ENCODE results near the gene SAMD10. TPM values are rescaled to one million over a fixed set of nuclear protein-coding genes. Genes with fewer than 3 reads are reported as not detected.

The SAMD10 gene
- total and polyA plus RNA-seq, 2 of the 8 experiments (the other 6 are each of a cell fraction or from before 2014, with no cell fraction given): 3.0 to 5.2 TPM

GRCh38 chr20:63972312-63973159 lies 6.9 kb downstream of the SAMD10 start:
- H3K27ac ChIP-seq (ENCODE audit: low read depth, low read length): no peak overlapping the region
- peaks cover 0 to 9% (median 5%) of the 10 kb centered on the region in 4 experiments; a peak in 4 of 8 replicates for H3K36me3 ChIP-seq (ENCODE audit: control insufficient read depth in 2 of 4, insufficient read depth in 4 of 4, low read length in 3 of 4)
- no peak overlapping the region for H3K56ac ChIP-seq (replicated peaks; ENCODE audit: insufficient read length, low read depth, low read length)
- H2BK12ac ChIP-seq (ENCODE audit: low read depth, low read length): peak overlapping the region; percentile 86; the same call in 1 of the 2 replicates
- no peak for FAIRE-seq
- H3K27me3 ChIP-seq (replicated peaks in 1 of 4; ENCODE audit: control insufficient read depth in 3 of 4, extremely low read depth in 1 of 4, insufficient read depth in 3 of 4, low read length in 3 of 4): peaks cover 0 to 6% (median 2%) of the 10 kb centered on the region in 4 experiments; a peak in 2 of 7 replicates
- H3K4me2 ChIP-seq (ENCODE audit: insufficient read depth in 1 of 2, low read depth in 2 of 2, low read length in 2 of 2): peak overlapping the region in 1 of 2 experiments; percentile 5; a peak in 1 of 4 replicates
- no peak overlapping the region for H2AFZ ChIP-seq (ENCODE audit: low read length)
- H2AK5ac ChIP-seq (ENCODE audit: low read depth, low read length): peak overlapping the region; percentile 92
- no peak overlapping the region for H3K23ac ChIP-seq (ENCODE audit: insufficient read length)
- H3K79me1 ChIP-seq (ENCODE audit: low read depth, low read length): peaks cover 4% of the 10 kb centered on the region
- H2BK15ac ChIP-seq (ENCODE audit: low read length): peak overlapping the region; percentile 55; the same call in 1 of the 2 replicates
- H3K4me1 ChIP-seq (replicated peaks in 1 of 4; ENCODE audit: control insufficient read depth in 3 of 4, insufficient read depth in 4 of 4, low read length in 3 of 4): peaks cover 0 to 13% (median 7%) of the 10 kb centered on the region in 4 experiments; a peak in 6 of 7 replicates
- peak overlapping the region; percentile 44 for H4K91ac ChIP-seq (replicated peaks; ENCODE audit: insufficient read length, low read length)
- 89% methylated on average over 18 of the region's 18 CpGs; no CpG with 5 or more reads in 1 of the 2 experiments for WGBS, 2 experiments (ENCODE audit: extremely low coverage in 1 of 2, insufficient coverage in 1 of 2, insufficient read length in 1 of 2, insufficient replicate concordance in 2 of 2, low coverage in 1 of 2, low lambda C conversion rate in 2 of 2, missing lambda C conversion rate in 1 of 2)
- no peak overlapping the region for H3K18ac ChIP-seq (ENCODE audit: extremely low read depth, low read length)
- peaks cover 10 to 12% of the 10 kb centered on the region in 2 experiments for H3K9me3 ChIP-seq (ENCODE audit: insufficient read depth in 2 of 2, low read depth in 1 of 2, low read length in 1 of 2)
- H3K23me2 ChIP-seq (ENCODE audit: low read depth, low read length): peaks cover 12% of the 10 kb centered on the region; the same call in 1 of the 2 replicates
- peaks cover 2 to 8% of the 10 kb centered on the region in 2 experiments for H4K20me1 ChIP-seq (replicated peaks in 1 of 2; ENCODE audit: control insufficient read depth in 1 of 2, insufficient read depth in 2 of 2, low read length in 2 of 2)
- H3K4ac ChIP-seq (replicated peaks; ENCODE audit: insufficient read length, low read depth, low read length): no peak overlapping the region
- DNase-seq (ENCODE audit: low read depth in 1 of 2, low spot score in 2 of 2): no peak
- H4K8ac ChIP-seq (ENCODE audit: extremely low read depth, insufficient read depth, low read length): no peak overlapping the region
- CTCF ChIA-PET (ENCODE audit: partially characterized antibody): interaction anchor here (0.7 to 5.0 kb wide), 16 partner anchors 11 to 451 kb away, joined by 3 to 58 read pairs (median 4); partner anchors contain the start of gene C20orf204
- H3K4me3 ChIP-seq (ENCODE audit: extremely low read depth in 1 of 4, insufficient read depth in 2 of 4, low read depth in 3 of 4, low read length in 4 of 4): no peak overlapping the region
- no peak for TF ChIP-seq ATF3 (IDR thresholded peaks at IDR 0.05; ENCODE audit: insufficient read depth, low read depth, low read length)
- TF ChIP-seq EZH2 (IDR thresholded peaks at IDR 0.05; ENCODE audit: low read depth, low read length, severe bottlenecking): peak; percentile 15
- H3K79me2 ChIP-seq (ENCODE audit: control insufficient read depth in 1 of 2, insufficient read depth in 2 of 2, low read length in 2 of 2): no peaks in the 10 kb centered on the region; a peak in 1 of 4 replicates
- no peak overlapping the region for H2BK120ac ChIP-seq (replicated peaks; ENCODE audit: low read depth, low read length)
- no peak overlapping the region for H4K5ac ChIP-seq (ENCODE audit: insufficient read length, low read depth, low read length)
- H3K14ac ChIP-seq (ENCODE audit: insufficient read length): no peak overlapping the region
- 0 out of 2 replicates have a peak overlapping the region, but pooled peaks have one; percentile 40 for H2BK20ac ChIP-seq (ENCODE audit: low read length)
- H3K9ac ChIP-seq (replicated peaks in 1 of 4; ENCODE audit: extremely low read depth in 1 of 4, low read depth in 3 of 4, low read length in 3 of 4): 0 out of 7 replicates have a peak overlapping the region, but pooled peaks of 1 of the 4 experiments have one; percentile 19
- POLR2A ChIA-PET (ENCODE audit: partially characterized antibody): interaction anchor here (1.8 kb wide), 1 partner anchor 16 kb away, joined by 10 read pairs; the partner anchor contains the start of gene UCKL1
- H2BK5ac ChIP-seq (ENCODE audit: low read depth, low read length): no peak overlapping the region

All from H1 (cell line).